Vagina (tissue), 2 donors: ENCODE data around the gene CUX1. TPM values are rescaled to one million over a fixed set of nuclear protein-coding genes. Genes with fewer than 3 reads are reported as not detected.

ENCODE experiments used
- DNase-seq, 2 donors: peaks; one replicate each; pipeline ENCODE4 v3.0.0-alpha.2; 2017; ENCODE audit errors: extremely low spot score in 2 of 2
- H3K27ac ChIP-seq: fragments of 200-600 bp; sonication (generic); one replicate; pipeline ENCODE4 v1.5.1; 2019
- H3K27me3 ChIP-seq: fragments of 200-600 bp; sonication (generic); one replicate; pipeline ENCODE4 v1.5.1; 2019
- H3K36me3 ChIP-seq, 2 donors: fragments of 200-600 bp; sonication (generic); one replicate each; pipeline ENCODE4 v1.5.1; 2017 to 2019
- H3K4me1 ChIP-seq: fragments of 200-600 bp; sonication (generic); one replicate; pipeline ENCODE4 v1.5.1; 2019
- H3K4me3 ChIP-seq, 2 donors: fragments of 200-600 bp; sonication (generic); 1 replicate in 1 of 2; 2 replicates in 1 of 2; pipeline ENCODE4 v1.5.1; 2016 to 2019
- H3K9me3 ChIP-seq: fragments of 200-600 bp; sonication (generic); one replicate; pipeline ENCODE4 v1.5.1; 2019
- POLR2A ChIP-seq, 2 donors: fragments of 450-650 bp; IDR thresholded peaks; one replicate each; pipeline ENCODE4 v1.6.1; 2017; ENCODE audit warnings: antibody characterized with exemption in 2 of 2, mild to moderate bottlenecking in 2 of 2, moderate library complexity in 2 of 2
- POLR2AphosphoS5 ChIP-seq, 2 donors: sonication (generic); formaldehyde crosslinking; IDR thresholded peaks; one replicate each; pipeline ENCODE4 v1.9.0; 2017; ENCODE audit warnings: antibody characterized with exemption in 2 of 2, mild to moderate bottlenecking in 2 of 2, low read depth in 1 of 2; ENCODE audit not compliant: insufficient read depth in 1 of 2
- intact Hi-C: fragments of 100-400 bp; cut with DNase I; formaldehyde crosslinking; loops from one replicate; pipeline ENCODE4 v1.15.1; 2023
- total RNA-seq: library from RNA; depleted of rRNA; stranded (reverse); fragments of >200 nt; gene quantifications from one replicate; pipeline ENCODE4 v1.2.3, GENCODE V29; 2016
- TF ChIP-seq, protein P1 (sequence below), 3 experiments: fragments of 450-650 bp in 2 of 3; fragments of 200-600 bp in 1 of 3; sonication (generic) in 1 of 3; IDR thresholded peaks; one replicate each; pipeline ENCODE4 v1.5.1; 2017 to 2019; ENCODE audit warnings: antibody characterized with exemption in 3 of 3, mild to moderate bottlenecking in 2 of 3, moderate library complexity in 2 of 3

Gene CUX1
- total RNA-seq, 1 donor from 2014 or later, result 65.3 TPM

DNA sequence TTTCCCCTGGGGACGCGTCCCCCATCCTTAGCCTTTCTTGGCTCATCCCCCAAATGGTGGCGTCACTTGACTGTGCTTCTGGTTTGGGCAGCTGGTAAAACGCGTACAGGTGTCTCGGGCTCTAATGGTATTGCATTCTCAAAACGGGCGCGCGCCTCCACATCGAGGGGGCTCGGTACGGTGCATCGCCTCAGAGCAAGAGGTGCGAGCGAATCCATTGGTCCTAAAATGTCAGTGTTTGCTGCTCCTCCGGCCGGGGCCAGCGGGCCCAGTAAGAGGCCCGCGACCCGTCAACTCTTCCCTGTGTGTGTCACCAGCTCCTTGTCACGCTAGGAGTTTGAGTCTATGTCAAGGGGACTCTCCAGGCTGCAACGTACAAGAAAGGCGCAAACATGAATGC lies 378.6 kb downstream of the CUX1 start:
- Histone ChIP-seq H3K9me3 (no peaks in the 10 kb centered on the region), H3K4me1 (no peaks in the 10 kb centered on the region), H3K27me3 (no peaks in the 10 kb centered on the region), H3K36me3 (peaks cover 0 to 31% of the 10 kb centered on the region in 2 donors), H3K4me3 (no peak overlapping the region), H3K27ac (no peak overlapping the region)
- no peak for TF ChIP-seq POLR2A (IDR thresholded peaks at IDR 0.05)
- no peak for TF ChIP-seq POLR2AphosphoS5 (IDR thresholded peaks at IDR 0.05; ENCODE audit: insufficient read depth in 1 of 2, low read depth in 1 of 2)
- TF ChIP-seq, protein P1, sequence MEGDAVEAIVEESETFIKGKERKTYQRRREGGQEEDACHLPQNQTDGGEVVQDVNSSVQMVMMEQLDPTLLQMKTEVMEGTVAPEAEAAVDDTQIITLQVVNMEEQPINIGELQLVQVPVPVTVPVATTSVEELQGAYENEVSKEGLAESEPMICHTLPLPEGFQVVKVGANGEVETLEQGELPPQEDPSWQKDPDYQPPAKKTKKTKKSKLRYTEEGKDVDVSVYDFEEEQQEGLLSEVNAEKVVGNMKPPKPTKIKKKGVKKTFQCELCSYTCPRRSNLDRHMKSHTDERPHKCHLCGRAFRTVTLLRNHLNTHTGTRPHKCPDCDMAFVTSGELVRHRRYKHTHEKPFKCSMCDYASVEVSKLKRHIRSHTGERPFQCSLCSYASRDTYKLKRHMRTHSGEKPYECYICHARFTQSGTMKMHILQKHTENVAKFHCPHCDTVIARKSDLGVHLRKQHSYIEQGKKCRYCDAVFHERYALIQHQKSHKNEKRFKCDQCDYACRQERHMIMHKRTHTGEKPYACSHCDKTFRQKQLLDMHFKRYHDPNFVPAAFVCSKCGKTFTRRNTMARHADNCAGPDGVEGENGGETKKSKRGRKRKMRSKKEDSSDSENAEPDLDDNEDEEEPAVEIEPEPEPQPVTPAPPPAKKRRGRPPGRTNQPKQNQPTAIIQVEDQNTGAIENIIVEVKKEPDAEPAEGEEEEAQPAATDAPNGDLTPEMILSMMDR (IDR thresholded peaks at IDR 0.05), result no peak
- intact Hi-C loops, result no loop called here
- no peak for DNase-seq

DNA sequence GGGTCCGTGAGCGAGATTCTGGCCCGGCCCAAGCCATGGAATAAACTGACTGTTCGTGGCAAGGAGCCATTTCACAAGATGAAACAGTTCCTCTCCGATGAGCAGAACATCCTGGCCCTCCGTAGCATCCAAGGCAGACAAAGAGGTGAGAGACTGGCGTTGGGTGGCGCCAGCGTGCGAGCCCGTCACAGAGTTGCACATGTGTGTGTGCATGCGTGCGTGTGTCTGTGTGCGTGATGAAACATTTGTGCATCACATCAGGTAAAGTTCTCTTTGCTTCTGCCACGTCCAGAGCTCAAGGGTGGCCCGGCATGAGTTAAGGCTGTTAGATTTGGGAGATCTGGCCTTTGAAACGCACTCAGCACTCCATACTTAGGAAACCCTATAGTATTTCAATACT lies 379.7 kb downstream of the CUX1 start:
- no peak for DNase-seq
- Histone ChIP-seq H3K9me3 (no peaks in the 10 kb centered on the region), H3K27me3 (no peaks in the 10 kb centered on the region), H3K4me3 (no peak overlapping the region), H3K4me1 (no peaks in the 10 kb centered on the region), H3K36me3 (peaks cover 0 to 37% of the 10 kb centered on the region in 2 donors), H3K27ac (no peak overlapping the region)
- intact Hi-C loops, result no loop called here
- TF ChIP-seq POLR2A (IDR thresholded peaks at IDR 0.05), result no peak
- TF ChIP-seq, protein P1 (IDR thresholded peaks at IDR 0.05), result no peak
- no peak for TF ChIP-seq POLR2AphosphoS5 (IDR thresholded peaks at IDR 0.05; ENCODE audit: insufficient read depth in 1 of 2, low read depth in 1 of 2)

DNA sequence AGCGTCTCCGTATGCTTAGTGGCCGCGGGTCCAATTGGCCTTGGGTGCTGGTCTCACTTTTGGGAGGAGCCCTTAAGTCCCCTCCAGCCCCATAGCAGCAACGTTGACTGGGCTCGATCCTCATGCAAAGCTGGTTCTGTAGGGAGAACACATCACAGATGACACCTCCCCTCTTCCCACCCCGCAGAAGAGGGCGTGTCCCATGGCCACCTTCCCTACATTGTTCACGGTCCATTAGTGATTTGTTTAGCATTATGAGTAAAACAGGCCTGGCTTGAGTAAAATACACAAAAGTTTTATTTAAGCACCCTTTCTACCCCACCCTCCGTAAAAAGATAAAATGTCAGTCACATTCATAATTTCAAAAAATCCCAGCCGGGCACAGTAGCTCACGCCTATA lies 380.2 kb downstream of the CUX1 start:
- H3K27me3 ChIP-seq, result no peaks in the 10 kb centered on the region
- intact Hi-C loops, result no loop called here
- TF ChIP-seq POLR2A (IDR thresholded peaks at IDR 0.05) (no peak), POLR2AphosphoS5 (IDR thresholded peaks at IDR 0.05; ENCODE audit: insufficient read depth in 1 of 2, low read depth in 1 of 2) (no peak)
- TF ChIP-seq, protein P1 (IDR thresholded peaks at IDR 0.05), result no peak
- no peak overlapping the region for H3K27ac ChIP-seq
- DNase-seq, result no peak
- no peaks in the 10 kb centered on the region for H3K4me1 ChIP-seq
- H3K36me3 ChIP-seq, result peaks cover 0 to 39% of the 10 kb centered on the region in 2 donors
- H3K4me3 ChIP-seq, result no peak overlapping the region
- H3K9me3 ChIP-seq, result no peaks in the 10 kb centered on the region

DNA sequence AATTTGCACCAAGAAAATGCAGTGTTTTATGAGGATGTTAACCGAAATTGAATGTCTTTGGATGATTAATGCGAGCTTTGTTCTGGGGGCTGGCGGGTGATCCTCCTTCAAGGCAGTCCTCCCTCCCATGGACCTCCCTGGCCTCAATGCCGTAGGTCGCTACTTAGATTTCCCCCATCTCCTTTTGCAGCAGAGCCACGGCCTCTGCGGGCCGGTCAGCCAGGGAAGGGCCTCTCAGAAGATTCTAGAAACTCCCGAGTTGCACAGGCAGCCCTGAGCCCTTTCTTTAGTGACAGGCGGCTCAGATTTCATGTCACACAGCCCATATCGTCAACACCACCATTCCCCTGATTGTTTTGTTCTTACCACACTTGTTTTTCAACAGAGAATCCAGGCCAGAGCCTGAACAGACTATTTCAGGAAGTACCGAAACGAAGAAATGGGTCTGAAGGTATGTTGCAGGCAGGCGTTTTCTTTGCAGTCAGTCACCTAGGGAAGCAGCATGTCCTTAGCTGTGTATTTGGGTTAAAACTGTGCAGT lies 381.1 kb downstream of the CUX1 start:
- H3K4me3 ChIP-seq, result no peak overlapping the region
- intact Hi-C loops, result no loop called here
- peaks cover 0 to 39% of the 10 kb centered on the region in 2 donors for H3K36me3 ChIP-seq
- TF ChIP-seq, protein P1 (IDR thresholded peaks at IDR 0.05), result no peak
- TF ChIP-seq POLR2A (IDR thresholded peaks at IDR 0.05) (no peak), POLR2AphosphoS5 (IDR thresholded peaks at IDR 0.05; ENCODE audit: insufficient read depth in 1 of 2, low read depth in 1 of 2) (no peak)
- no peak overlapping the region for H3K27ac ChIP-seq
- no peak for DNase-seq
- no peaks in the 10 kb centered on the region for H3K4me1 ChIP-seq
- no peaks in the 10 kb centered on the region for H3K9me3 ChIP-seq
- H3K27me3 ChIP-seq, result no peaks in the 10 kb centered on the region

DNA sequence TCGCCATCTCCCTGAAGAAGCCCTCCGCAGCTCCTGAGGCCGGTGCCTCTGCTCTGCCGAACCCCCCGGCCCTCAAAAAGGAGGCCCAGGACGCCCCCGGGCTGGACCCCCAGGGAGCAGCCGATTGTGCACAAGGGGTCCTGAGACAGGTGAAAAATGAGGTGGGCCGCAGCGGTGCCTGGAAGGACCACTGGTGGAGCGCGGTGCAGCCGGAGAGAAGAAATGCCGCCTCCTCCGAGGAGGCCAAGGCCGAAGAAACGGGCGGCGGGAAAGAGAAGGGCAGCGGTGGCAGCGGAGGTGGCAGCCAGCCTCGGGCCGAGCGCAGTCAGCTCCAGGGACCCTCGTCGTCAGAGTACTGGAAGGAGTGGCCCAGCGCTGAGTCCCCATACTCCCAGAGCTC lies 384.1 kb downstream of the CUX1 start:
- TF ChIP-seq, protein P1 (IDR thresholded peaks at IDR 0.05), result no peak
- TF ChIP-seq POLR2A (IDR thresholded peaks at IDR 0.05) (no peak), POLR2AphosphoS5 (IDR thresholded peaks at IDR 0.05; ENCODE audit: insufficient read depth in 1 of 2, low read depth in 1 of 2) (no peak)
- peaks cover 0 to 44% of the 10 kb centered on the region in 2 donors for H3K36me3 ChIP-seq
- DNase-seq, result no peak
- no peak overlapping the region for H3K27ac ChIP-seq
- no peaks in the 10 kb centered on the region for H3K27me3 ChIP-seq
- H3K4me1 ChIP-seq, result no peaks in the 10 kb centered on the region
- H3K4me3 ChIP-seq, result no peak overlapping the region
- H3K9me3 ChIP-seq, result no peaks in the 10 kb centered on the region
- intact Hi-C loops, result no loop called here
